Activated CD4-positive, alpha-beta T cell treated with anti-CD3 and anti-CD28 coated beads, Interleukin-2, amount 10 ng/mL, durations not matched to agents 24 days and 14 days (primary cell): ENCODE data around the gene HLA-G. TPM values are rescaled to one million over a fixed set of nuclear protein-coding genes. Genes with fewer than 3 reads are reported as not detected.

Source experiments
- DNase-seq: peaks from one replicate; pipeline ENCODE4 v3.0.0; 2022
- H3K27ac Mint-ChIP-seq: one replicate; pipeline ENCODE4 v1.8.0; 2022; ENCODE audit warnings: mild to moderate bottlenecking, mixed read lengths
- H3K27me3 Mint-ChIP-seq: one replicate; pipeline ENCODE4 v1.8.0; 2022; ENCODE audit warnings: mixed read lengths
- H3K36me3 Mint-ChIP-seq: one replicate; pipeline ENCODE4 v1.8.0; 2022; ENCODE audit warnings: low read depth, mild to moderate bottlenecking, mixed read lengths
- H3K4me1 Mint-ChIP-seq: one replicate; pipeline ENCODE4 v1.8.0; 2021; ENCODE audit warnings: mixed read lengths
- H3K4me3 Mint-ChIP-seq: one replicate; pipeline ENCODE4 v1.8.0; 2022; ENCODE audit warnings: mild to moderate bottlenecking, moderate library complexity, mixed read lengths
- H3K9me3 Mint-ChIP-seq: one replicate; pipeline ENCODE4 v1.8.0; 2021; ENCODE audit warnings: mixed read lengths
- intact Hi-C: fragments of 100-400 bp; cut with micrococcal nuclease; formaldehyde crosslinking; loops from one replicate; pipeline ENCODE4 v1.15.1; 2023
- total RNA-seq: library from RNA; stranded (reverse); gene quantifications from 2 replicates; pipeline ENCODE4 v1.2.3, GENCODE V29; 2022

The HLA-G gene
- total RNA-seq, 1 donor from 2014 or later, result 1.2 TPM

GRCh38 chr6:29806387-29806786, 21.2 kb upstream of the HLA-G start:
- H3K27ac Mint-ChIP-seq, result no peak overlapping the region
- intact Hi-C loops, result no loop called here
- no peak for DNase-seq
- no peak overlapping the region for H3K4me3 Mint-ChIP-seq
- H3K4me1 Mint-ChIP-seq, result no peaks in the 10 kb centered on the region
- H3K9me3 Mint-ChIP-seq, result no peaks in the 10 kb centered on the region
- no peaks in the 10 kb centered on the region for H3K36me3 Mint-ChIP-seq
- H3K27me3 Mint-ChIP-seq, result peaks cover 29% of the 10 kb centered on the region

GRCh38 chr6:29809249-29809648, 18.4 kb upstream of the HLA-G start:
- intact Hi-C loops, result no loop called here
- no peak for DNase-seq
- H3K4me1 Mint-ChIP-seq, result no peaks in the 10 kb centered on the region
- H3K27me3 Mint-ChIP-seq, result peaks cover 33% of the 10 kb centered on the region
- no peaks in the 10 kb centered on the region for H3K36me3 Mint-ChIP-seq
- no peak overlapping the region for H3K27ac Mint-ChIP-seq
- H3K9me3 Mint-ChIP-seq, result no peaks in the 10 kb centered on the region
- H3K4me3 Mint-ChIP-seq, result no peak overlapping the region

DNA sequence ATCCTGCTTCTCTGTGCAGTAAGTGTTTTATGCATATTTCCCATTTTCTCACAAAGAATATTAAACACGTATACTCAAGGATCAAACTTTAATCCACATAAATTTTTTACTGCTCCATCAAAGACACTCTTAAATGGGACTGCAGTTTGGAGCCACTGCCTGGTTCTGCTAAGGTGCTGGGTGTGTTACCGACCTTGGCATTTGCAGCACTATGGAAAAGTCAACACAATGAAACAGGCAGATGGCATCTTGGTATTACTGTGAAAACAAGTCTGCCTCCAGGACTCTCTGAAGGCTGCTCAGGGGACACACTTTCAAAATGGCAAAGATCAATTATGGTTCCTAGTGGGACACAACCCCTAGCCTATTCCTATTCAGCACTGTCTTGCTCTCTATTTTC, 17.3 kb upstream of the HLA-G start:
- Mint-ChIP-seq H3K27me3 (peaks cover 33% of the 10 kb centered on the region), H3K27ac (no peak overlapping the region), H3K36me3 (no peaks in the 10 kb centered on the region), H3K4me1 (no peaks in the 10 kb centered on the region), H3K9me3 (no peaks in the 10 kb centered on the region), H3K4me3 (no peak overlapping the region)
- intact Hi-C loops, result no loop called here
- DNase-seq, result no peak

DNA sequence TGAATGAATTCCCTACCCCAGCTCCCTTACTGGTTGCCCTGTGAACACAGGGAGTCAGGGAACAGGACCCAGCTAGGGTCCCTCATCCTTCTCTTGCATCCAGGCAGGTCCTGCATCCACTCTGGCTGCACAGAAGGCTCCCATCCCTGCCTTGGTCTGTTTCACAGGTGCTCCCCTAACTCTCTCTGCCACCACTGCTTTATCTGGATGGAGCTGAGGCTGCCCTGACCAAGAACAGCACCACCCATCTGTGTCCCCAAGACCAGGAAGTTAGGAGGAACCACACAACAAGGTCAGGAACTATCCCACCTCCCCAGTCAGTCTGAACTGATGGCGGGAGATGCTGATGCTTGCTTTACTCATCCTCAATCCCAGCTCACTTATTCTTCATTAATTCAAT, 16.2 kb upstream of the HLA-G start:
- Mint-ChIP-seq H3K27ac (peak overlapping the region; percentile 18), H3K4me3 (no peak overlapping the region), H3K36me3 (no peaks in the 10 kb centered on the region), H3K4me1 (no peaks in the 10 kb centered on the region), H3K27me3 (peaks cover 30% of the 10 kb centered on the region), H3K9me3 (no peaks in the 10 kb centered on the region)
- DNase-seq, result no peak
- intact Hi-C loops, result no loop called here

GRCh38 chr6:29813066-29813465, 14.6 kb upstream of the HLA-G start:
- intact Hi-C loops, result no loop called here
- H3K4me3 Mint-ChIP-seq, result no peak overlapping the region
- no peaks in the 10 kb centered on the region for H3K4me1 Mint-ChIP-seq
- peaks cover 26% of the 10 kb centered on the region for H3K27me3 Mint-ChIP-seq
- no peak for DNase-seq
- H3K36me3 Mint-ChIP-seq, result no peaks in the 10 kb centered on the region
- no peak overlapping the region for H3K27ac Mint-ChIP-seq
- H3K9me3 Mint-ChIP-seq, result no peaks in the 10 kb centered on the region

DNA sequence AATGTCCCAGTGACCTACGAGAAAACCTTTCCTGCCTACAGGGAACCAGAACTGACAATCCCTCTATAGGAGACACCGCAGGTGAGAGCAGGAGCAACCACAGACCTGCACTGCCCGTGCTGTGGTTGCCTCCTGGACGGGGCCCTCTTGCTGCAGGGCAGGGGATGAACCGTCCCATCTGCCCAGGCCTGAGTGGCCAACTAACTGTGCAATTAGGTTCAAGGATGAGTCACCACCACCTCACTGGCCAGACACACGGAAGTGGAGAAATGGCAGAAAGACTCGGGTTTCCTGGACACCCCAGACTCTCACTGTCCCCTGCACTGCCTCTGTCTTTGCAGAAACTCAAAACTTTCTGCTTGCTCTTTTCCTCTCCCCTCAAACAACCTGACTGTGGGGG, 13.8 kb upstream of the HLA-G start:
- DNase-seq, result no peak
- intact Hi-C loops, result no loop called here
- Mint-ChIP-seq H3K4me3 (no peak overlapping the region), H3K9me3 (no peaks in the 10 kb centered on the region), H3K27ac (no peak overlapping the region), H3K36me3 (no peaks in the 10 kb centered on the region), H3K4me1 (no peaks in the 10 kb centered on the region), H3K27me3 (peaks cover 25% of the 10 kb centered on the region)

GRCh38 chr6:29814379-29815117, 13.1 kb upstream of the HLA-G start:
- no peaks in the 10 kb centered on the region for H3K9me3 Mint-ChIP-seq
- no peaks in the 10 kb centered on the region for H3K36me3 Mint-ChIP-seq
- no peak for DNase-seq
- H3K27ac Mint-ChIP-seq, result no peak overlapping the region
- no peaks in the 10 kb centered on the region for H3K4me1 Mint-ChIP-seq
- H3K4me3 Mint-ChIP-seq, result no peak overlapping the region
- peaks cover 28% of the 10 kb centered on the region for H3K27me3 Mint-ChIP-seq
- intact Hi-C loops, result no loop called here

GRCh38 chr6:29815118-29815750, 12.4 kb upstream of the HLA-G start:
- H3K4me1 Mint-ChIP-seq, result no peaks in the 10 kb centered on the region
- peaks cover 29% of the 10 kb centered on the region for H3K27me3 Mint-ChIP-seq
- intact Hi-C loops, result no loop called here
- no peak overlapping the region for H3K27ac Mint-ChIP-seq
- DNase-seq, result no peak
- no peak overlapping the region for H3K4me3 Mint-ChIP-seq
- no peaks in the 10 kb centered on the region for H3K36me3 Mint-ChIP-seq
- H3K9me3 Mint-ChIP-seq, result no peaks in the 10 kb centered on the region

- no peak for DNase-seq
- H3K27ac Mint-ChIP-seq, result no peak overlapping the region
- H3K27me3 Mint-ChIP-seq, result peaks cover 31% of the 10 kb centered on the region
- no peak overlapping the region for H3K4me3 Mint-ChIP-seq
- no peaks in the 10 kb centered on the region for H3K9me3 Mint-ChIP-seq
- no peaks in the 10 kb centered on the region for H3K36me3 Mint-ChIP-seq
- intact Hi-C loops, result no loop called here
- no peaks in the 10 kb centered on the region for H3K4me1 Mint-ChIP-seq
Measured at GRCh38 chr6:29816030-29816429, 11.6 kb upstream of the HLA-G start.

DNA sequence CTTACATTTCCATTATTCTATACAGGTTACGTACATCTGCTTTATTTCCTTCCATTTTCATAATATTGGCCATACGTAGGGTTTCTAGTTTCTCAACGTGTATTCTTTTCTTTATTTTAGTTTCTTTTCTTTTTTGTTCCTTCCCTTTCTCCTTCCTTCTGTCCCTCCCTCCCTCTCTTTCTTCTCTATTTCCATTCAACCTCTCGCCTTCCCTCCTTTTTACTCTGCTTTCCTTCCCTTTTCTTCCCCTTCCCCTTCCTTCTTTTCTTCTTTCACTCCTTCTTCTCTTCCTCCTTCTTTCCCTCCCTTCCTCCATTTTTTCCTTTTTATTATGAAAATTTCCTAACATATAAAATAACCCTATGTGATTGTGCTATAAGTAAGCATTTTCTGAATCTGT, 8.7 kb upstream of the HLA-G start:
- intact Hi-C loops, result no loop called here
- Mint-ChIP-seq H3K36me3 (no peaks in the 10 kb centered on the region), H3K4me3 (no peak overlapping the region)

DNA sequence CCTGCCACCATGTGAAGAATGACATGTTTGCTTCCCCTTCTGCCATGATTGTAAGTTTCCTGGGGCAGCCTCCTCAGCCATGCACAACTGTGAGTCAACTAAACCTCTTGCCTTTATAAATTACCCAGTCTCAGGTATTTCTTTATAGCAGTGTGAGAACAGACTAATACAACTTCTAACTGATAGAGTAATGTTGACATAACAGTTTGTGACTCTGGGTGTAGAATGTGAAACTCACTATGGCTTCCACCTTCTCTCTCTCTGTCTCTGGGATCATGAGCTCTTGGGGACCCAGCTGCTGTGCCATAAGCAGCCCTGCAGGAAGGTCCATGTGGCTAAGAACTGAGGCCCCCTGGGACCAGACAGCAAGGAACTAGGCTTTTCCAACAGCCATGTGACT, 3.5 kb upstream of the HLA-G start:
- Mint-ChIP-seq H3K36me3 (no peaks in the 10 kb centered on the region), H3K9me3 (peaks cover 4% of the 10 kb centered on the region), H3K27ac (no peak overlapping the region), H3K27me3 (peaks cover 74% of the 10 kb centered on the region), H3K4me3 (no peak overlapping the region), H3K4me1 (peaks cover 4% of the 10 kb centered on the region)
- no peak for DNase-seq
- intact Hi-C loops, result no loop called here

More for the DNA sequence above, 8.7 kb upstream of the HLA-G start:
- H3K27me3 Mint-ChIP-seq, result peaks cover 47% of the 10 kb centered on the region
- H3K9me3 Mint-ChIP-seq, result peaks cover 2% of the 10 kb centered on the region
- H3K4me1 Mint-ChIP-seq, result no peaks in the 10 kb centered on the region
- DNase-seq, result no peak
- no peak overlapping the region for H3K27ac Mint-ChIP-seq

GRCh38 chr6:29825848-29826247, 1.8 kb upstream of the HLA-G start:
- Mint-ChIP-seq H3K4me3 (no peak overlapping the region), H3K27ac (no peak overlapping the region), H3K27me3 (peaks cover 81% of the 10 kb centered on the region), H3K4me1 (peaks cover 4% of the 10 kb centered on the region), H3K36me3 (no peaks in the 10 kb centered on the region), H3K9me3 (peaks cover 4% of the 10 kb centered on the region)
- no peak for DNase-seq
- intact Hi-C loops, result no loop called here

DNA sequence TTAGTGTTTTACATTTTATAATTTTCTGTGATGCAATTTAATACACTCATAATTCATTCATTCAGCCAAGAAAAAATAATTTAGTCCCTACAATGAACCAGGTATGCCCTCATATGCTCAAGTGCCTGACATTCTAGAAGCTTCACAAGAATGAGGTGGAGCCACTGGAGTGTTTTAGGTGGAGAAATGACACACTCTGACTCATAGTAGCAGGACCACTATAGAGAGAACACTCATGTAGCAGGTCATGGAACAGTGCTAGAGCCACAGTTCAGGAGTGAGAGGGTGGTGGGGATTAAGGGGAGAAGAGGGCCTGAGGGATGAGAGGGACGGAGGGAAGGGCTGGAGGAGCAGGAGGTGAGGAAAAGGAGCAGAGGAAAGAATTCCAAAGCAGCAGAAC, 1.4 kb upstream of the HLA-G start:
- H3K27ac Mint-ChIP-seq, result no peak overlapping the region
- H3K9me3 Mint-ChIP-seq, result peaks cover 4% of the 10 kb centered on the region
- intact Hi-C loops, result no loop called here
- H3K4me3 Mint-ChIP-seq, result no peak overlapping the region
- H3K4me1 Mint-ChIP-seq, result peaks cover 4% of the 10 kb centered on the region
- DNase-seq, result no peak
- peaks cover 80% of the 10 kb centered on the region for H3K27me3 Mint-ChIP-seq
- no peaks in the 10 kb centered on the region for H3K36me3 Mint-ChIP-seq

DNA sequence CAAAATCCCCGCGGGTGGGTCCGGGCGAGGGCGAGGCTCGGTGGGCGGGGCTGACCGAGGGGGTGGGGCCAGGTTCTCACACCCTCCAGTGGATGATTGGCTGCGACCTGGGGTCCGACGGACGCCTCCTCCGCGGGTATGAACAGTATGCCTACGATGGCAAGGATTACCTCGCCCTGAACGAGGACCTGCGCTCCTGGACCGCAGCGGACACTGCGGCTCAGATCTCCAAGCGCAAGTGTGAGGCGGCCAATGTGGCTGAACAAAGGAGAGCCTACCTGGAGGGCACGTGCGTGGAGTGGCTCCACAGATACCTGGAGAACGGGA, 809 bp downstream of the HLA-G start:
- peak overlapping the region; percentile 47 for H3K4me3 Mint-ChIP-seq
- intact Hi-C loops, result no loop called here
- H3K36me3 Mint-ChIP-seq, result no peaks in the 10 kb centered on the region
- H3K4me1 Mint-ChIP-seq, result peaks cover 12% of the 10 kb centered on the region
- H3K27ac Mint-ChIP-seq, result no peak overlapping the region
- peak; percentile 74 for DNase-seq
- peaks cover 78% of the 10 kb centered on the region for H3K27me3 Mint-ChIP-seq
- H3K9me3 Mint-ChIP-seq, result peaks cover 4% of the 10 kb centered on the region

DNA sequence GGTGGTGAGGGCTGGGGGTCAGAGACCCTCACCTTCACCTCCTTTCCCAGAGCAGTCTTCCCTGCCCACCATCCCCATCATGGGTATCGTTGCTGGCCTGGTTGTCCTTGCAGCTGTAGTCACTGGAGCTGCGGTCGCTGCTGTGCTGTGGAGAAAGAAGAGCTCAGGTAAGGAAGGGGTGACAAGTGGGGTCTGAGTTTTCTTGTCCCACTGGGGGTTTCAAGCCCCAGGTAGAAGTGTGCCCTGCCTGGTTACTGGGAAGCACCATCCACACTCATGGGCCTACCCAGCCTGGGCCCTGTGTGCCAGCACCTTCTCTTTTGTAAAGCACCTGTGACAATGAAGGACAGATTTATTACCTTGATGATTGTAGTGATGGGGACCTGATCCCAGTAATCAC, 2.1 kb downstream of the HLA-G start:
- Mint-ChIP-seq H3K27ac (no peak overlapping the region), H3K36me3 (no peaks in the 10 kb centered on the region), H3K4me3 (no peak overlapping the region), H3K27me3 (peaks cover 73% of the 10 kb centered on the region), H3K4me1 (peaks cover 12% of the 10 kb centered on the region), H3K9me3 (no peaks in the 10 kb centered on the region)
- no peak for DNase-seq
- intact Hi-C loops, result loop anchor here (5.0 kb wide), 1 partner anchor 177 kb away; no protein-coding TSS in a partner anchor
